ENCODE results near the gene COX4I2.
"Not testable (repeated sequence)": the region's sequence is repeated elsewhere in the genome, so short reads cannot be mapped to it uniquely, and the experiment has no call there.

The COX4I2 gene

GRCh38 chr20:31637660-31638059 is at the start of gene COX4I2:
Gene COX4I2 (plus strand): TSS chr20:31637912. CDS start chr20:31639018, 1,106 bp downstream.
- no peak for DNase-seq (ENCODE audit: low read depth in 2 of 2)

- no peak for DNase-seq (ENCODE audit: low read depth in 2 of 2)
Measured at GRCh38 chr20:31590717-31591225, 46.9 kb upstream of the COX4I2 start.

- DNase-seq (ENCODE audit: low read depth in 2 of 2): no peak
Measured at GRCh38 chr20:31593221-31594001, 44.3 kb upstream of the COX4I2 start.

GRCh38 chr20:31594002-31594557 is 43.6 kb upstream of the COX4I2 start:
- DNase-seq (ENCODE audit: low read depth in 2 of 2): no peak

GRCh38 chr20:31594558-31595379 is 42.9 kb upstream of the COX4I2 start:
- no peak for DNase-seq (ENCODE audit: low read depth in 2 of 2)

GRCh38 chr20:31595380-31595653 is 42.4 kb upstream of the COX4I2 start:
- DNase-seq (ENCODE audit: low read depth in 2 of 2): no peak

GRCh38 chr20:31595654-31596411 is 41.9 kb upstream of the COX4I2 start:
- DNase-seq (ENCODE audit: low read depth in 2 of 2): no peak

- not testable (repeated sequence) for DNase-seq (ENCODE audit: low read depth in 2 of 2)
Measured at GRCh38 chr20:31596412-31596715, 41.3 kb upstream of the COX4I2 start.

- no peak for DNase-seq (ENCODE audit: low read depth in 2 of 2)
Measured at GRCh38 chr20:31596831-31597480, 40.8 kb upstream of the COX4I2 start.

GRCh38 chr20:31597481-31597855 is 40.2 kb upstream of the COX4I2 start:
- DNase-seq (ENCODE audit: low read depth in 2 of 2): no peak

GRCh38 chr20:31602431-31602778 is 35.3 kb upstream of the COX4I2 start:
- DNase-seq (ENCODE audit: low read depth in 2 of 2): no peak

GRCh38 chr20:31602779-31603441 is 34.8 kb upstream of the COX4I2 start:
- peak; percentile 53 to 56 for DNase-seq (ENCODE audit: low read depth in 2 of 2)

- peak; percentile 64 to 73 for DNase-seq (ENCODE audit: low read depth in 2 of 2)
Measured at GRCh38 chr20:31603822-31604566, 33.7 kb upstream of the COX4I2 start.

- no peak for DNase-seq (ENCODE audit: low read depth in 2 of 2)
Measured at GRCh38 chr20:31604567-31605030, 33.1 kb upstream of the COX4I2 start.

- DNase-seq (ENCODE audit: low read depth in 2 of 2): peak; percentile 76 to 79
Measured at GRCh38 chr20:31605031-31605901, 32.4 kb upstream of the COX4I2 start, which contains the start of gene ID1. Gene ID1 (plus strand): TSS chr20:31605289. CDS start chr20:31605388, 99 bp downstream.

- no peak for DNase-seq (ENCODE audit: low read depth in 2 of 2)
Measured at GRCh38 chr20:31605902-31606803, 31.6 kb upstream of the COX4I2 start.

- no peak for DNase-seq (ENCODE audit: low read depth in 2 of 2)
Measured at GRCh38 chr20:31606804-31607639, 30.7 kb upstream of the COX4I2 start.

All from stimulated activated CD8-positive, alpha-beta memory T cell treated with anti-CD3 and anti-CD28 coated beads, Interleukin-15, amount 100 ng/mL, for 48 hours (primary cell).